GM19043 (cell line): ENCODE data around the gene VAPA.

ENCODE experiments used
- ATAC-seq: cut with Tn5 transposase; IDR thresholded peaks from one replicate; pipeline ENCODE4 v1.9.1; 2021; ENCODE audit warnings: low read depth; ENCODE audit not compliant: unreplicated experiment

The VAPA gene, protein sequence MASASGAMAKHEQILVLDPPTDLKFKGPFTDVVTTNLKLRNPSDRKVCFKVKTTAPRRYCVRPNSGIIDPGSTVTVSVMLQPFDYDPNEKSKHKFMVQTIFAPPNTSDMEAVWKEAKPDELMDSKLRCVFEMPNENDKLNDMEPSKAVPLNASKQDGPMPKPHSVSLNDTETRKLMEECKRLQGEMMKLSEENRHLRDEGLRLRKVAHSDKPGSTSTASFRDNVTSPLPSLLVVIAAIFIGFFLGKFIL

DNA sequence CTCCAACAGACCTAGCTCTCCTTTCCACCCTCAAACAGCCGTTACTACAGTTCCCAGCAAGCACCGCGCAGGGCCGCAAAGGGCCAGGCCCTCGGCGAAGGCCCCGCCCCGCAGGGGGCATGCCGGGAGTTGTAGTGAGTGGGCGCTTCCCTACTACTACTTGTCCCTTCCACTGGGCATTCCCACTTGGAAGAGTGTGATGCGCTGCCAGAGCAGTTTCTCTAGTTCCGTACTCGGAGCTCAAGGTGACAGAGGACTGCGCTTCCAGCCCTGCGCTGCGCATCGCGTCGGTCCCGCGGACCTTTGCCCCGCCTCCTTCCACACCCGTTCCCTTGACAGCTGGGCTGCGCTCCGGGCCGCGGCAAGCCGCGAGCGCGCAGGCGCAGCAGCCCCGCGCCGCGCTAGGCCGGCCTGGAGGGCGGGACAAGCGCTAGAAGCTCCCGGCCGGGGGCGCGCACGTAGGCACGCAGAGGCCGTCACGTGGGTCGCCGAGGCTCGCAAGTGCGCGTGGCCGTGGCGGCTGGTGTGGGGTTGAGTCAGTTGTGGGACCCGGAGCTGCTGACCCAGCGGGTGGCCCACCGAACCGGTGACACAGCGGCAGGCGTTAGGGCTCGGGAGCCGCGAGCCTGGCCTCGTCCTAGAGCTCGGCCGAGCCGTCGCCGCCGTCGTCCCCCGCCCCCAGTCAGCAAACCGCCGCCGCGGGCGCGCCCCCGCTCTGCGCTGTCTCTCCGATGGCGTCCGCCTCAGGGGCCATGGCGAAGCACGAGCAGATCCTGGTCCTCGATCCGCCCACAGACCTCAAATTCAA, at the start of gene VAPA:
Gene VAPA (plus strand): TSS at position 491 of the 808 bp plus-strand sequence. CDS start 241 bp downstream, at position 732.
- peak; percentile 87 for ATAC-seq

GRCh38 chr18:9865764-9866490, 47.9 kb upstream of the VAPA start:
- no peak for ATAC-seq

- no peak for ATAC-seq
Measured at GRCh38 chr18:9866627-9867026, 47.2 kb upstream of the VAPA start.

- ATAC-seq: no peak
Measured at GRCh38 chr18:9867071-9867594, 46.7 kb upstream of the VAPA start.

DNA sequence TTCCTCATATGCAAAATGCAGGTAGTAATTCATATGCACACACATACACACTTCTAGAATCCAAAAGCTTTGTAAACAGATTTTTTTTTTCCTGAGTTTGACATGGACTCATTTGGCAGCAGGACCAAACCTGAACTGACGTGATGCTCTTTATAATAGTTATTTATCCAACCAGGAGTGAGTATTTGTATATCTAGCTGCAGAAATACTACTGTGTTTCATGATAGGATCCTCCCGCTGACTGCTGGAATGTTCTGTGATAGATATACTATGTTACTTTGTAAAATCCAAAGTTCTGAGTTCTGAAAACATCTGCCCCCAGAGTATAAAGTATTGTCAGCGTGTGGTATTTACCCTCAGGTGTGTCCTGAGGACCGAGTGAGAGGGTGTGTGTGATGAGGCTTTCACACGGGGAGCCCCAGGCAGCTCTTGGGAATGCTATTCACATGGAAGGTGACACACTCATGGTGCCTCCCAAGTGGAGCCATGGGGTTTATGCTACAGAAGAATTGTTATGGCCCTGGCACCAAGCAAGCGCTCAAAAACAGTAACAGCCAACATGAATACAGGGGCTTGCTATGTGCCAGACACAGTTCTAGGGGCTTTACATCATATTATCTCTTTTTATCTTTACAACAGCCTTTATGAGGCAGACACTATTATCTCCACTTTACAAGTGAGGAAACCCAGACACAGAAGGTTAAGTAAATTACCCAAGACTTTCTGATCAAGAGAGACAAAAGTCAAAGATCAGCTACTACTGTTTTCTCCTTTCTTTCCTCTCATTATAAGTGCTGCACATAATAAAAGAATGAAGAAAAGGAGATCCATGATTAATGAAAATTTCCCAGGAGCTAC, 44.7 kb upstream of the VAPA start:
- no peak for ATAC-seq

- no peak for ATAC-seq
Measured at GRCh38 chr18:9869715-9870430, 43.9 kb upstream of the VAPA start.

GRCh38 chr18:9870431-9871008, 43.3 kb upstream of the VAPA start:
- no peak for ATAC-seq

- no peak for ATAC-seq
Measured at GRCh38 chr18:9871244-9871746, 42.5 kb upstream of the VAPA start.

DNA sequence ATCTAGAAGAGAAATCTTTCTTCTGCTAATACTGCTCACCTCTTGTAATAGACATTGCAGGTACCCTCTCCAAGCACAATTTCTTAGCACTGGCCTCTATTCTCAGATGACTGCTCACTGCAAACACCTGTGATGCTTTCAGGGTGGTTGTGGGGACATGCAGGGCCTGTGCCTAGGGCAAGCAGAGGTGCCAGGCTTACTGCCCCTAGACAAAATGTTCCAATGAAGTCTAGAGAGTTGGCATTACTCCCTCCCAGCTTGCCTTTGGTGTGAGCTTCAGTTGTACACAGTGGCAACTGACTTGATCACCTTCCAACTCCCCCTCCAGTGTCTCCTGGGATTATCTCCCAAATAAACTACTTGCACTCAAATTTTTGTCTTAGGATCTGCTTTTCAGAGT, 41.0 kb upstream of the VAPA start:
- no peak for ATAC-seq

GRCh38 chr18:9874728-9875127, 39.1 kb upstream of the VAPA start:
- no peak for ATAC-seq

DNA sequence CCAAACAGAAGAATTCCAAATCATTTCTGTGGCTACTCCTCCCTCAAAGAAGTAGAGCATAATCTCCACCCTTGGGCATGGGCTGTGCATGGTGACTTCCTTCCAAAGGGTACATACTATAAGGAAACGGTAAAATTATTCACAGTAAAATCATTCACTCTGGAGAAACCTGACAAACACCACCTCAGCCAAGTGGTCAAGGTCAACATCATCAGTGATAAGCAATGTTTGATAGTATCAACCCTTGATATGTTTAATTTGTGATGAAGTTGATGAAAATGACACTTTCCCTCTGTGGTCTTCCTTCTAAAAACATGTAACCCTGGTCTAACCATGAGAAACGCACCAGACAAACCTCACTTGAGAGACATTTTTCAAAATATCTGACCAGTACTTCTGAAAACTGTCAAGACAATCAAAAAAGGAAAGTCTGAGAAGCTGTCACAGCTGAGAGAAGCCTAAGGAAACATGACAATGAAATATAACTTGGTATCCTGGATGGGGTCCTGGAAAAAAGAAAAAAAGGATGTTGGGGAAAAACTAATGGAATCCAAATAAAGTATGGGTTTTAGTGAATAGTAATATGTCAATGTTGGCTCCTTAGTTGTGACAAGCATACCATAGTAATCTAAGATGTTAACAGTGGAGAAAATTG, 37.5 kb upstream of the VAPA start:
- ATAC-seq: no peak

- no peak for ATAC-seq
Measured at GRCh38 chr18:9876867-9877654, 36.8 kb upstream of the VAPA start.

GRCh38 chr18:9877655-9878014, 36.2 kb upstream of the VAPA start:
- no peak for ATAC-seq

- ATAC-seq: no peak
Measured at GRCh38 chr18:9878095-9878494, 35.7 kb upstream of the VAPA start.

GRCh38 chr18:9878783-9879242, 35.0 kb upstream of the VAPA start:
- no peak for ATAC-seq

GRCh38 chr18:9884090-9884489, 29.7 kb upstream of the VAPA start:
- ATAC-seq: no peak

GRCh38 chr18:9884532-9885140, 29.2 kb upstream of the VAPA start:
- ATAC-seq: no peak
